Mammary epithelial cell (primary cell): ENCODE measurements around the gene MAP2K7.

Experiments used
- EZH2 ChIP-seq: IDR thresholded peaks from 2 replicates; pipeline ENCODE4 v1.6.1; 2012; ENCODE audit warnings: low read length, inconsistent platforms, borderline replicate concordance
- TF ChIP-seq, protein P1 (sequence below), 2 donors: IDR thresholded peaks in 1 of 2; conservative IDR thresholded peaks in 1 of 2; 2 replicates each; pipeline ENCODE4 v1.5.1; 2011 to 2012; ENCODE audit warnings: inconsistent platforms in 2 of 2, low read length in 2 of 2, mild to moderate bottlenecking in 2 of 2, control low read depth in 1 of 2, low read depth in 1 of 2; ENCODE audit not compliant: insufficient read depth in 1 of 2; ENCODE audit errors: extremely low read depth in 1 of 2

DNA sequence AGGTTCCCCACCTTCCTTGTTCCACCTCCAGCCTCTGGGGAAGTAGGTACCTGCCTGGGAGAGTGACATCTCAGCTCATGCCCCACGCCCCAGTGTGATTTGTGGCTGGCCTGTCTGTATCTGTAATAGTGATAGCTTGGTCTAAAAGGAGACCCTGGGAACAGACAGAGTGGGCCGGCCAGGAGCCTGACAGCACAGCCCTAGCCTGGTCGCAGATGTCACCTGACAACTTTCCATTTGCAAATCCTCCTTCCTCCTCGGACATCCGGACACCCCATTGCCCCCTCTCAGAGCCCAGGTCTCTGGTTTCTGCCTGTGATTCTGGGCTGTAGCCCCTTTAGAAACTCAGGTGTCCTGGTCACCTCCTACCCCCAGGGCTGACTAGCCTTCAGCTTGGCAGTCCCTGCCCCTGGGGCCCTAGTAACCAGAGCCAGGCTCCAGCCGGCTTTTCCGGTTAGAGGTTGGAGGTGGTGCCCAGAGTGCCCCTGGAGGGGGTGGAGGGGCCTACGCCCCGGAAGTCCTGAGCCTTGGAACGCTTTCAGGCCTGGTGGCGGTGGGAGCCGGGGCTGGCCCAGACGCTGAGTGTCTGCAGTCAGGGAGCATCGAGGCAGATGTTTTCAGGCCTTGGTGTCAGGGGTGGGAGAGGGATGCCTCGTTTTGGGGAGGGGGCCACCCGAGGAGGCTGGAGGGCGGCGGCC, 8.9 kb upstream of the MAP2K7 start:
- TF ChIP-seq, protein P1, sequence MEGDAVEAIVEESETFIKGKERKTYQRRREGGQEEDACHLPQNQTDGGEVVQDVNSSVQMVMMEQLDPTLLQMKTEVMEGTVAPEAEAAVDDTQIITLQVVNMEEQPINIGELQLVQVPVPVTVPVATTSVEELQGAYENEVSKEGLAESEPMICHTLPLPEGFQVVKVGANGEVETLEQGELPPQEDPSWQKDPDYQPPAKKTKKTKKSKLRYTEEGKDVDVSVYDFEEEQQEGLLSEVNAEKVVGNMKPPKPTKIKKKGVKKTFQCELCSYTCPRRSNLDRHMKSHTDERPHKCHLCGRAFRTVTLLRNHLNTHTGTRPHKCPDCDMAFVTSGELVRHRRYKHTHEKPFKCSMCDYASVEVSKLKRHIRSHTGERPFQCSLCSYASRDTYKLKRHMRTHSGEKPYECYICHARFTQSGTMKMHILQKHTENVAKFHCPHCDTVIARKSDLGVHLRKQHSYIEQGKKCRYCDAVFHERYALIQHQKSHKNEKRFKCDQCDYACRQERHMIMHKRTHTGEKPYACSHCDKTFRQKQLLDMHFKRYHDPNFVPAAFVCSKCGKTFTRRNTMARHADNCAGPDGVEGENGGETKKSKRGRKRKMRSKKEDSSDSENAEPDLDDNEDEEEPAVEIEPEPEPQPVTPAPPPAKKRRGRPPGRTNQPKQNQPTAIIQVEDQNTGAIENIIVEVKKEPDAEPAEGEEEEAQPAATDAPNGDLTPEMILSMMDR (conservative IDR thresholded peaks at IDR 0.05 in 1 of 2, IDR thresholded peaks at IDR 0.05 in 1 of 2; ENCODE audit: extremely low read depth in 1 of 2, insufficient read depth in 1 of 2, low read depth in 1 of 2, low read length in 2 of 2) = no peak
- no peak for TF ChIP-seq EZH2
